GM23338 (cell line): ENCODE data around the gene PIPOX. TPM values are rescaled to one million over a fixed set of nuclear protein-coding genes. Genes with fewer than 3 reads are reported as not detected.
"Not testable (repeated sequence)": the region's sequence is repeated elsewhere in the genome, so short reads cannot be mapped to it uniquely, and the experiment has no call there.

Source experiments
- ATAC-seq: fragments of 200-7000 bp; cut with Tn5 transposase; 3 replicates; pipeline ENCODE4 v1.9.1; 2020
- DNase-seq: peaks from one replicate; pipeline ENCODE4 v3.0.0-alpha.2; 2015; ENCODE audit warnings: low spot score
- H2AFZ ChIP-seq: fragments of 200-600 bp; sonication (generic); 2 replicates; pipeline ENCODE4 v1.8.0; 2016; ENCODE audit warnings: antibody characterized with exemption, mild to moderate bottlenecking, moderate library complexity
- H3F3A ChIP-seq: fragments of 200-600 bp; sonication (generic); replicated peaks from 2 replicates; pipeline ENCODE4 v1.8.0; 2017; ENCODE audit warnings: antibody characterized with exemption, mixed run types, low read depth
- H3K27ac ChIP-seq: fragments of 200-600 bp; sonication (generic); 2 replicates; pipeline ENCODE4 v1.6.1; 2016; ENCODE audit warnings: low read depth
- H3K27me3 ChIP-seq: fragments of 200-600 bp; sonication (generic); 2 replicates; pipeline ENCODE4 v1.8.0; 2016; ENCODE audit warnings: mild to moderate bottlenecking, mixed run types, moderate library complexity; ENCODE audit not compliant: insufficient read depth
- H3K36me3 ChIP-seq: fragments of 200-600 bp; sonication (generic); 2 replicates; pipeline ENCODE4 v1.8.0; 2016; ENCODE audit warnings: mild to moderate bottlenecking; ENCODE audit not compliant: insufficient read depth
- H3K4me1 ChIP-seq: fragments of 200-600 bp; sonication (generic); 2 replicates; pipeline ENCODE4 v1.8.0; 2016; ENCODE audit warnings: mild to moderate bottlenecking, moderate library complexity; ENCODE audit not compliant: insufficient read depth
- H3K4me2 ChIP-seq: fragments of 200-600 bp; sonication (generic); 2 replicates; pipeline ENCODE4 v1.7.1; 2017; ENCODE audit warnings: mixed run types
- H3K4me3 ChIP-seq: fragments of 200-600 bp; sonication (generic); 2 replicates; pipeline ENCODE4 v1.6.1; 2016; ENCODE audit warnings: mixed run types
- H3K79me2 ChIP-seq: fragments of 200-600 bp; sonication (generic); replicated peaks from 2 replicates; pipeline ENCODE4 v1.8.0; 2017; ENCODE audit warnings: mild to moderate bottlenecking; ENCODE audit not compliant: insufficient read depth
- H3K9me2 ChIP-seq: fragments of 200-600 bp; sonication (generic); 2 replicates; pipeline ENCODE4 v1.8.0; 2017; ENCODE audit not compliant: insufficient read depth
- H4K20me1 ChIP-seq: fragments of 200-600 bp; sonication (generic); replicated peaks from 2 replicates; pipeline ENCODE4 v1.8.0; 2017; ENCODE audit warnings: mild to moderate bottlenecking; ENCODE audit not compliant: insufficient read depth
- H3K27ac Mint-ChIP-seq: 2 replicates; pipeline ENCODE4 v1.8.0; 2020; ENCODE audit warnings: inconsistent platforms, mild to moderate bottlenecking, moderate library complexity, mixed read lengths
- H3K27me3 Mint-ChIP-seq: 3 replicates; pipeline ENCODE4 v1.8.0; 2022; ENCODE audit warnings: low read depth, mild to moderate bottlenecking, moderate library complexity, mixed read lengths, inconsistent platforms; ENCODE audit not compliant: insufficient read depth, poor library complexity
- H3K36me3 Mint-ChIP-seq: 3 replicates; pipeline ENCODE4 v1.8.0; 2021; ENCODE audit warnings: low read depth, mild to moderate bottlenecking, inconsistent platforms, moderate library complexity, mixed read lengths
- H3K4me1 Mint-ChIP-seq: 3 replicates; pipeline ENCODE4 v1.8.0; 2020; ENCODE audit warnings: mild to moderate bottlenecking, inconsistent platforms, mixed read lengths
- H3K4me3 Mint-ChIP-seq: 3 replicates; pipeline ENCODE4 v1.8.0; 2021; ENCODE audit warnings: moderate library complexity, mild to moderate bottlenecking, inconsistent platforms, mixed read lengths
- H3K9me3 Mint-ChIP-seq: 3 replicates; pipeline ENCODE4 v1.8.0; 2020; ENCODE audit warnings: moderate library complexity, mild to moderate bottlenecking, inconsistent platforms, mixed read lengths
- CTCF ChIP-seq, 2 experiments: fragments of 200-600 bp in 1 of 2; sonication (generic) in 1 of 2; conservative IDR thresholded peaks; 2 replicates each; pipeline versions ENCODE4 v1.5.1 to v1.6.1; 2016 to 2017; ENCODE audit warnings: antibody characterized with exemption in 2 of 2, low read depth in 2 of 2, mild to moderate bottlenecking in 2 of 2, moderate library complexity in 1 of 2
- POLR2AphosphoS5 ChIP-seq: IDR thresholded peaks from 2 replicates; pipeline ENCODE4 v1.6.1; 2016; ENCODE audit warnings: antibody characterized with exemption, low read depth
- REST ChIP-seq: IDR thresholded peaks from one replicate; pipeline ENCODE4 v1.6.1; 2018; ENCODE audit warnings: antibody characterized with exemption; ENCODE audit not compliant: unreplicated experiment
- ZNF114 ChIP-seq: fragments of 250-450 bp; sonication (Bioruptor Pico); IDR thresholded peaks from 2 replicates; pipeline ENCODE4 v1.5.0; 2020; ENCODE audit warnings: mild to moderate bottlenecking, moderate library complexity
- polyA plus RNA-seq: library from polyadenylated mRNA; unstranded; fragments of >200 nt; fragmentation: Nextera tagmentation; extraction: Ambion mirVana; gene quantifications from 2 replicates; pipeline ENCODE4 v1.2.1, GENCODE V29; 2016
- total RNA-seq: library from RNA; depleted of rRNA; stranded (reverse); fragments of >200 nt; shearing (Covaris generic); gene quantifications from 2 replicates; pipeline ENCODE4 v1.2.3, GENCODE V29; 2014
- TF ChIP-seq, protein P1 (sequence below): fragments of 250-450 bp; sonication (Bioruptor Pico); IDR thresholded peaks from 2 replicates; pipeline ENCODE4 v1.5.0; 2020; ENCODE audit warnings: mild to moderate bottlenecking, moderate library complexity

The PIPOX gene
- total and polyA plus RNA-seq, 2 experiments from 2014 or later: 22.6 to 34.6 TPM

GRCh38 chr17:29086628-29087332, 43.8 kb downstream of the PIPOX start (continued):
- no peak for TF ChIP-seq REST

GRCh38 chr17:29088782-29089181, 45.8 kb downstream of the PIPOX start:
- not testable (repeated sequence) for H2AFZ ChIP-seq, H4K20me1 ChIP-seq, H3K4me2 ChIP-seq, DNase-seq, ATAC-seq, H3K36me3 ChIP-seq, H3K9me2 ChIP-seq, H3K4me3 ChIP-seq, H3K79me2 ChIP-seq, H3K27ac ChIP-seq, H3K9me3 Mint-ChIP-seq, H3K27ac Mint-ChIP-seq, H3K4me3 Mint-ChIP-seq, H3K27me3 ChIP-seq
- Mint-ChIP-seq H3K27me3 (peaks cover 22% of the 10 kb centered on the region), H3K4me1 (peaks cover 61% of the 10 kb centered on the region), H3K36me3 (peaks cover 47% of the 10 kb centered on the region)
- peaks cover 25% of the 10 kb centered on the region for H3F3A ChIP-seq
- H3K4me1 ChIP-seq: peaks cover 21% of the 10 kb centered on the region

DNA sequence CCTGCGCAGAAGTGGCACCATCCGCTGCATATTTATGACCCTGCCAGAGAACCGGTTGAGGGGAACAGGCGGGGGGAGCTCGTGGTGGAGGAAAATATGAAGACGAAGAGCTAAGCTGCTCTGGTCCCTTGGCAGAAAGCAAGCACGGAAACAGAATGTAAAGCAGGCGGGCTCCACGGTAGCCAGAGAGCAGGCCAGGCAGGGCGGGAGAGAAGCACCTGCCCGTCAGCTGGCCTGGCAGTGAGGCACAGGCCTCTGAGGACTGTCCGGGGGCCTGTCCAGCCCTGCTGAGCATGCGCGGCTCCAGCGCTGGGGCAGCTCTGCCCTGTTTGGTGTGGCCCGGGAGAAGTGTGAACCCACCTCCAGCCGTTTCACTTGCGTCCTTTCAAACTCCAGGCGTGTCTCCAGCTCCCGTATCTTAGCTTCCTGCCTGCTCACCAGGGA, 46.7 kb downstream of the PIPOX start:
- Histone ChIP-seq H4K20me1 (no peaks in the 10 kb centered on the region), H3F3A (peaks cover 17% of the 10 kb centered on the region), H3K36me3 (no peaks in the 10 kb centered on the region; the same call in 1 of the 2 replicates), H3K9me2 (no peaks in the 10 kb centered on the region), H3K4me2 (no peak overlapping the region), H3K4me1 (peaks cover 20% of the 10 kb centered on the region), H3K27ac (no peak overlapping the region), H2AFZ (no peak overlapping the region), H3K79me2 (no peaks in the 10 kb centered on the region), H3K27me3 (no peaks in the 10 kb centered on the region), H3K4me3 (no peak overlapping the region)
- DNase-seq: no peak
- peaks cover 22% of the 10 kb centered on the region for H3K27me3 Mint-ChIP-seq
- H3K9me3 Mint-ChIP-seq: peaks cover 3% of the 10 kb centered on the region; the same call in 1 of the 3 replicates
- no peak overlapping the region for H3K4me3 Mint-ChIP-seq
- H3K4me1 Mint-ChIP-seq: peaks cover 55% of the 10 kb centered on the region
- peaks cover 56% of the 10 kb centered on the region for H3K36me3 Mint-ChIP-seq
- H3K27ac Mint-ChIP-seq: no peak overlapping the region; the same call in 1 of the 2 replicates
- ATAC-seq: no peak
- TF ChIP-seq POLR2AphosphoS5 (no peak), ZNF114 (CRISPR knock-in tag) (no peak), CTCF (conservative IDR thresholded peaks at IDR 0.05; ENCODE audit: low read depth in 2 of 2) (no peak)
- TF ChIP-seq, protein P1, sequence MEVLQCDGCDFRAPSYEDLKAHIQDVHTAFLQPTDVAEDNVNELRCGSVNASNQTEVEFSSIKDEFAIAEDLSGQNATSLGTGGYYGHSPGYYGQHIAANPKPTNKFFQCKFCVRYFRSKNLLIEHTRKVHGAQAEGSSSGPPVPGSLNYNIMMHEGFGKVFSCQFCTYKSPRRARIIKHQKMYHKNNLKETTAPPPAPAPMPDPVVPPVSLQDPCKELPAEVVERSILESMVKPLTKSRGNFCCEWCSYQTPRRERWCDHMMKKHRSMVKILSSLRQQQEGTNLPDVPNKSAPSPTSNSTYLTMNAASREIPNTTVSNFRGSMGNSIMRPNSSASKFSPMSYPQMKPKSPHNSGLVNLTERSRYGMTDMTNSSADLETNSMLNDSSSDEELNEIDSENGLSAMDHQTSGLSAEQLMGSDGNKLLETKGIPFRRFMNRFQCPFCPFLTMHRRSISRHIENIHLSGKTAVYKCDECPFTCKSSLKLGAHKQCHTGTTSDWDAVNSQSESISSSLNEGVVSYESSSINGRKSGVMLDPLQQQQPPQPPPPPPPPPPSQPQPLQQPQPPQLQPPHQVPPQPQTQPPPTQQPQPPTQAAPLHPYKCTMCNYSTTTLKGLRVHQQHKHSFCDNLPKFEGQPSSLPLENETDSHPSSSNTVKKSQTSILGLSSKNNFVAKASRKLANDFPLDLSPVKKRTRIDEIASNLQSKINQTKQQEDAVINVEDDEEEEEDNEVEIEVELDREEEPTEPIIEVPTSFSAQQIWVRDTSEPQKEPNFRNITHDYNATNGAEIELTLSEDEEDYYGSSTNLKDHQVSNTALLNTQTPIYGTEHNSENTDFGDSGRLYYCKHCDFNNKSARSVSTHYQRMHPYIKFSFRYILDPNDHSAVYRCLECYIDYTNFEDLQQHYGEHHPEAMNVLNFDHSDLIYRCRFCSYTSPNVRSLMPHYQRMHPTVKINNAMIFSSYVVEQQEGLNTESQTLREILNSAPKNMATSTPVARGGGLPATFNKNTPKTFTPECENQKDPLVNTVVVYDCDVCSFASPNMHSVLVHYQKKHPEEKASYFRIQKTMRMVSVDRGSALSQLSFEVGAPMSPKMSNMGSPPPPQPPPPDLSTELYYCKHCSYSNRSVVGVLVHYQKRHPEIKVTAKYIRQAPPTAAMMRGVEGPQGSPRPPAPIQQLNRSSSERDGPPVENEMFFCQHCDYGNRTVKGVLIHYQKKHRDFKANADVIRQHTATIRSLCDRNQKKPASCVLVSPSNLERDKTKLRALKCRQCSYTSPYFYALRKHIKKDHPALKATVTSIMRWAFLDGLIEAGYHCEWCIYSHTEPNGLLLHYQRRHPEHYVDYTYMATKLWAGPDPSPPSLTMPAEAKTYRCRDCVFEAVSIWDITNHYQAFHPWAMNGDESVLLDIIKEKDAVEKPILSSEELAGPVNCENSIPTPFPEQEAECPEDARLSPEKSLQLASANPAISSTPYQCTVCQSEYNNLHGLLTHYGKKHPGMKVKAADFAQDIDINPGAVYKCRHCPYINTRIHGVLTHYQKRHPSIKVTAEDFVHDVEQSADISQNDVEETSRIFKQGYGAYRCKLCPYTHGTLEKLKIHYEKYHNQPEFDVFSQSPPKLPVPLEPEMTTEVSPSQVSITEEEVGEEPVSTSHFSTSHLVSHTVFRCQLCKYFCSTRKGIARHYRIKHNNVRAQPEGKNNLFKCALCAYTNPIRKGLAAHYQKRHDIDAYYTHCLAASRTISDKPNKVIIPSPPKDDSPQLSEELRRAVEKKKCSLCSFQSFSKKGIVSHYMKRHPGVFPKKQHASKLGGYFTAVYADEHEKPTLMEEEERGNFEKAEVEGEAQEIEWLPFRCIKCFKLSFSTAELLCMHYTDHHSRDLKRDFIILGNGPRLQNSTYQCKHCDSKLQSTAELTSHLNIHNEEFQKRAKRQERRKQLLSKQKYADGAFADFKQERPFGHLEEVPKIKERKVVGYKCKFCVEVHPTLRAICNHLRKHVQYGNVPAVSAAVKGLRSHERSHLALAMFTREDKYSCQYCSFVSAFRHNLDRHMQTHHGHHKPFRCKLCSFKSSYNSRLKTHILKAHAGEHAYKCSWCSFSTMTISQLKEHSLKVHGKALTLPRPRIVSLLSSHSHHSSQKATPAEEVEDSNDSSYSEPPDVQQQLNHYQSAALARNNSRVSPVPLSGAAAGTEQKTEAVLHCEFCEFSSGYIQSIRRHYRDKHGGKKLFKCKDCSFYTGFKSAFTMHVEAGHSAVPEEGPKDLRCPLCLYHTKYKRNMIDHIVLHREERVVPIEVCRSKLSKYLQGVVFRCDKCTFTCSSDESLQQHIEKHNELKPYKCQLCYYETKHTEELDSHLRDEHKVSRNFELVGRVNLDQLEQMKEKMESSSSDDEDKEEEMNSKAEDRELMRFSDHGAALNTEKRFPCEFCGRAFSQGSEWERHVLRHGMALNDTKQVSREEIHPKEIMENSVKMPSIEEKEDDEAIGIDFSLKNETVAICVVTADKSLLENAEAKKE: no peak
